A549 treated with DMSO at 1 μM for 4 hours (cell line): ENCODE data around the gene GALNT6. TPM values are rescaled to one million over a fixed set of nuclear protein-coding genes. Genes with fewer than 3 reads are reported as not detected.

Experiments
- total RNA-seq: library from RNA; stranded (reverse); fragments of 200-300 nt; extraction: Qiagen RNA extraction; gene quantifications from 5 replicates; pipeline ENCODE4 v1.2.3, GENCODE V29; 2022; ENCODE audit warnings: low read depth

Gene GALNT6, protein sequence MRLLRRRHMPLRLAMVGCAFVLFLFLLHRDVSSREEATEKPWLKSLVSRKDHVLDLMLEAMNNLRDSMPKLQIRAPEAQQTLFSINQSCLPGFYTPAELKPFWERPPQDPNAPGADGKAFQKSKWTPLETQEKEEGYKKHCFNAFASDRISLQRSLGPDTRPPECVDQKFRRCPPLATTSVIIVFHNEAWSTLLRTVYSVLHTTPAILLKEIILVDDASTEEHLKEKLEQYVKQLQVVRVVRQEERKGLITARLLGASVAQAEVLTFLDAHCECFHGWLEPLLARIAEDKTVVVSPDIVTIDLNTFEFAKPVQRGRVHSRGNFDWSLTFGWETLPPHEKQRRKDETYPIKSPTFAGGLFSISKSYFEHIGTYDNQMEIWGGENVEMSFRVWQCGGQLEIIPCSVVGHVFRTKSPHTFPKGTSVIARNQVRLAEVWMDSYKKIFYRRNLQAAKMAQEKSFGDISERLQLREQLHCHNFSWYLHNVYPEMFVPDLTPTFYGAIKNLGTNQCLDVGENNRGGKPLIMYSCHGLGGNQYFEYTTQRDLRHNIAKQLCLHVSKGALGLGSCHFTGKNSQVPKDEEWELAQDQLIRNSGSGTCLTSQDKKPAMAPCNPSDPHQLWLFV
- total RNA-seq = 3.1 to 4.7 TPM (median 4.3 TPM) in 5 replicates

GRCh38 chr12:51391283-51392123 lies at the start of gene GALNT6:
Gene GALNT6 (minus strand): TSS chr12:51391406. CDS start chr12:51379781, 11,625 bp downstream.

GRCh38 chr12:51424662-51425539 lies 33.7 kb upstream of the GALNT6 start, which contains the start of gene SLC4A8:
Gene SLC4A8 (plus strand): TSS chr12:51424831. CDS start chr12:51424988, 157 bp downstream.

GRCh38 chr12:51346581-51346980 lies 44.6 kb downstream of the GALNT6 start, which contains the start of gene CELA1:
Gene CELA1 (minus strand): TSS chr12:51346679. CDS start chr12:51346638, 41 bp downstream.

DNA sequence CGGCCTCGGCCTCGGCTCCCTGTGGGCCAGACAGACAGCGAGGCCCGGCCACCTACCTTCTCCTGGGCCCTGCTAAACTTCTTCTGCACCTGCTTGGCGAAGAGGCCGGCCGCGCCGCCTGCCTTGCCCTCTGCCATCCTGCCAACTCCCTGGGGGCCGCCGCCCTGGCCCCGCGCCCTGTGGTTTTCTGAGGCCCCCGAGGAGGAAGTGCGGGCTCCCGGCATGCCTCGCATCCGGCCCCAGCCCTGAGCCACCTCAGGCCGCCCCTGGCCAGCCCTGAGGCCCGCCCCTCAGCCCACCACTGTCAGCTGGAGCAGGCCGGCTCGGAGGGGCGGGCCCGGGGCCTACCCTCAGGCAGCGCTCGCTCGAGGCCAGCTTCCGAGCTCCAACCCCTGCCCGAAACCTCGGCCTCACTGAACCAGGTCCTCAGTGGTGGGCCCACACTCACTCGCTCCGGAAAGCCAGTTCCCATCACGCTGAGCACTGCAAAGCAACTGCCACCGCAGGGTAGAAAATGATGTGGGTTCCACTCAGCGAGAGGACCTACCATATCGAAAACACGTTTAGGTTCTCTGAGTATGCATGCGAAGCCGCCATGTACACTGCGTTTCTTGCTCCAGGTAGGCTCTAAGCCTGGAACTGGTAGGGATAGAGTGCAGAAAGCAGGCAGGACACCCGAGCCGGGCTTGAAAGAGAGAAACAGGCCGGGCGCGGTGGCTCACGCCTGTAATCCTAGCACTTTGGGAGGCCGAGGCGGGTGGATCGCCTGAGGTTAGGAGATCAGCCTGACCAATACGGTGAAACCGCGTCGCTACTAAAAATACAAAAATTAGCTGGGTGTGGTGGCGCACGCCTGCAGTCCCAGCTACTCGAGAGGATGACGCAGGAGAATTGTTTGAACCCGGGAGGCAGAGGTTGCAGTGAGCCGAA lies 67.0 kb downstream of the GALNT6 start, which contains the start of gene BIN2:
TSS of gene BIN2 (minus strand) at position 209 of the 930 bp plus-strand sequence. CDS start at position 137, 72 bp downstream.

Other genes starting within 250 kb of the GALNT6 start
- 16.3 to 23.6 TPM (median 21.9 TPM) in 5 replicates for gene TFCP2, start 218.3 kb downstream of the GALNT6 start, total RNA-seq
- gene POU6F1, start 173.3 kb downstream of the GALNT6 start, total RNA-seq = 0.83 to 1.9 TPM (median 1.5 TPM) in 5 replicates
- 334 to 399 TPM (median 338 TPM) in 5 replicates for gene DAZAP2, start 152.6 kb downstream of the GALNT6 start, total RNA-seq
- 20.6 to 23.2 TPM (median 21.8 TPM) in 5 replicates for gene SMAGP, start 121.0 kb downstream of the GALNT6 start, total RNA-seq
- gene BIN2, start 67.2 kb downstream of the GALNT6 start, total RNA-seq = 0.05 to 0.11 TPM (median 0.08 TPM) in 4 of 5 replicates, not detected in the other
- not detected in 5 replicates for gene CELA1, start 44.7 kb downstream of the GALNT6 start, total RNA-seq
- 1.0 to 2.6 TPM (median 1.6 TPM) in 5 replicates for gene SLC4A8, start 33.4 kb upstream of the GALNT6 start, total RNA-seq
- 1.4 to 2.5 TPM (median 2.1 TPM) in 5 replicates for gene SCN8A, start 199.8 kb upstream of the GALNT6 start, total RNA-seq